Measurements from ENCODE around the gene CERS6.

- TF ChIP-seq, protein P1, sequence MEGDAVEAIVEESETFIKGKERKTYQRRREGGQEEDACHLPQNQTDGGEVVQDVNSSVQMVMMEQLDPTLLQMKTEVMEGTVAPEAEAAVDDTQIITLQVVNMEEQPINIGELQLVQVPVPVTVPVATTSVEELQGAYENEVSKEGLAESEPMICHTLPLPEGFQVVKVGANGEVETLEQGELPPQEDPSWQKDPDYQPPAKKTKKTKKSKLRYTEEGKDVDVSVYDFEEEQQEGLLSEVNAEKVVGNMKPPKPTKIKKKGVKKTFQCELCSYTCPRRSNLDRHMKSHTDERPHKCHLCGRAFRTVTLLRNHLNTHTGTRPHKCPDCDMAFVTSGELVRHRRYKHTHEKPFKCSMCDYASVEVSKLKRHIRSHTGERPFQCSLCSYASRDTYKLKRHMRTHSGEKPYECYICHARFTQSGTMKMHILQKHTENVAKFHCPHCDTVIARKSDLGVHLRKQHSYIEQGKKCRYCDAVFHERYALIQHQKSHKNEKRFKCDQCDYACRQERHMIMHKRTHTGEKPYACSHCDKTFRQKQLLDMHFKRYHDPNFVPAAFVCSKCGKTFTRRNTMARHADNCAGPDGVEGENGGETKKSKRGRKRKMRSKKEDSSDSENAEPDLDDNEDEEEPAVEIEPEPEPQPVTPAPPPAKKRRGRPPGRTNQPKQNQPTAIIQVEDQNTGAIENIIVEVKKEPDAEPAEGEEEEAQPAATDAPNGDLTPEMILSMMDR (conservative IDR thresholded peaks at IDR 0.05), result no peak
- no peak for TF ChIP-seq EZH2 (IDR thresholded peaks at IDR 0.05; ENCODE audit: low read depth)
These were observed 270.3 kb downstream of the CERS6 start for GRCh38 chr2:168726375-168726774.
